ENCODE results near the gene GRIP2. TPM values are rescaled to one million over a fixed set of nuclear protein-coding genes. Genes with fewer than 3 reads are reported as not detected.
A peak's percentile ranks its signal among the peaks of the same experiment; 100 is the strongest.

GRIP2 gene
- total RNA-seq, 1 donor from 2014 or later, result 3.3 TPM

DNA sequence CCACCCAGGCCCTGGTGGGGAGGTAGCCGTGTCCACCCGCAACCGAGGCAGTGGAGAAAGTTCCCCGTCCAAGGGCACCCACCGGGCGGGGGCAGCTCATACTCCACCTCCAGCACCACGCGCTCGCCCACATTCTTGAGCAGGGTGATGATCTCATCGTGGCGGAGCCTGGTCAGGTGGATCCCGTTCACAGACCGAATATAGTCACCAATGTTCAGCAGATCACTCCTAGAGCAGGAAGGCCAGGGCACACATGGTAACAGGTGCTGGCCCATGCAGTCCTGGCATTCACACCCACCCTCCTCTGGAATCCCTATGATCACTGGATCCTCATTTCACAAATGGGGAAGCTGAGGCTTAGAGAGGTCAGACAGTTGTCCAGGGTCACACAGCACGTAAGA lies 15.8 kb downstream of the GRIP2 start:
- H3K4me3 ChIP-seq (ENCODE audit: insufficient read depth, low read depth, low read length), result no peak overlapping the region
- FAIRE-seq (no peak), DNase-seq (ENCODE audit: low read depth) (no peak)
- H3K27ac Mint-ChIP-seq (ENCODE audit: unreplicated experiment), result peak overlapping the region; percentile 56
- H3K27me3 Mint-ChIP-seq (ENCODE audit: low read depth, unreplicated experiment), result peaks cover 21% of the 10 kb centered on the region
- H3K27me3 ChIP-seq (ENCODE audit: insufficient read depth, low read length), result peaks cover 15% of the 10 kb centered on the region
- peaks cover 14% of the 10 kb centered on the region for H3K4me1 Mint-ChIP-seq (ENCODE audit: low read depth, unreplicated experiment)
- no peaks in the 10 kb centered on the region for H3K9me3 ChIP-seq (ENCODE audit: insufficient read depth, low read depth, low read length)
- H3K4me3 Mint-ChIP-seq (ENCODE audit: unreplicated experiment), result no peak overlapping the region
- H2AFZ ChIP-seq (ENCODE audit: low read depth, low read length), result no peak overlapping the region
- no peaks in the 10 kb centered on the region for H3K9me3 Mint-ChIP-seq (ENCODE audit: unreplicated experiment)
- no peaks in the 10 kb centered on the region for H3K79me2 ChIP-seq (ENCODE audit: insufficient read depth, low read length)
- H3K4me2 ChIP-seq (ENCODE audit: low read length), result no peak overlapping the region
- H3K27ac ChIP-seq (ENCODE audit: low read depth, low read length), result no peak overlapping the region
- TF ChIP-seq, protein P1, sequence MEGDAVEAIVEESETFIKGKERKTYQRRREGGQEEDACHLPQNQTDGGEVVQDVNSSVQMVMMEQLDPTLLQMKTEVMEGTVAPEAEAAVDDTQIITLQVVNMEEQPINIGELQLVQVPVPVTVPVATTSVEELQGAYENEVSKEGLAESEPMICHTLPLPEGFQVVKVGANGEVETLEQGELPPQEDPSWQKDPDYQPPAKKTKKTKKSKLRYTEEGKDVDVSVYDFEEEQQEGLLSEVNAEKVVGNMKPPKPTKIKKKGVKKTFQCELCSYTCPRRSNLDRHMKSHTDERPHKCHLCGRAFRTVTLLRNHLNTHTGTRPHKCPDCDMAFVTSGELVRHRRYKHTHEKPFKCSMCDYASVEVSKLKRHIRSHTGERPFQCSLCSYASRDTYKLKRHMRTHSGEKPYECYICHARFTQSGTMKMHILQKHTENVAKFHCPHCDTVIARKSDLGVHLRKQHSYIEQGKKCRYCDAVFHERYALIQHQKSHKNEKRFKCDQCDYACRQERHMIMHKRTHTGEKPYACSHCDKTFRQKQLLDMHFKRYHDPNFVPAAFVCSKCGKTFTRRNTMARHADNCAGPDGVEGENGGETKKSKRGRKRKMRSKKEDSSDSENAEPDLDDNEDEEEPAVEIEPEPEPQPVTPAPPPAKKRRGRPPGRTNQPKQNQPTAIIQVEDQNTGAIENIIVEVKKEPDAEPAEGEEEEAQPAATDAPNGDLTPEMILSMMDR (IDR thresholded peaks at IDR 0.05; ENCODE audit: insufficient read depth, low read depth, low read length), result no peak
- TF ChIP-seq EZH2 (IDR thresholded peaks at IDR 0.05; ENCODE audit: insufficient read depth, low read length), result no peak
- peaks cover 2% of the 10 kb centered on the region for H3K36me3 Mint-ChIP-seq (ENCODE audit: low read depth, unreplicated experiment)
- H4K20me1 ChIP-seq (ENCODE audit: insufficient read depth, low read length), result no peaks in the 10 kb centered on the region
- no peak overlapping the region for H3K9ac ChIP-seq (ENCODE audit: low read length)
- H3K4me1 ChIP-seq (ENCODE audit: insufficient read depth, low read length), result no peaks in the 10 kb centered on the region
- no peaks in the 10 kb centered on the region for H3K36me3 ChIP-seq (ENCODE audit: insufficient read depth, low read length)

DNA sequence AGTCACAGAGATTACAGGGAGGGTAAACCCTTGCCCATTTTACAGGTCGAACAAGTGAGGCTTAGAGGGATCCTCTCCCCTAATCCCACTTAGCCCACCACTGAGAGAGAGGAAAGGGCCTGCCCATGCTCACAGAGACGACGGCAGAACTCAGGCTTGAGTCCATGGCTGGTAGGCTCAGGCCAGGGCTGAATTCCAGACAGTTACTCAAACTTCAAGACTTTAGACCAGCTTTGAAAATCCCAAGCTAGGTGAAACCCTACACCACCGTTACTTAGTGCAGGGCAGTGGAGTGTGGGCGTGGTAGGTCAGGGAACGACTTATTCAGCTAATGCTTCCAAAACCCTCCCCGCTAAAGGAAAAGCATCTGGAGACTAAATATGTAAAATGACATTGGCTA lies 16.4 kb downstream of the GRIP2 start:
- Histone ChIP-seq H3K4me2 (ENCODE audit: low read length) (no peak overlapping the region), H3K79me2 (ENCODE audit: insufficient read depth, low read length) (no peaks in the 10 kb centered on the region), H3K4me3 (ENCODE audit: insufficient read depth, low read depth, low read length) (no peak overlapping the region), H2AFZ (ENCODE audit: low read depth, low read length) (no peak overlapping the region), H3K4me1 (ENCODE audit: insufficient read depth, low read length) (no peaks in the 10 kb centered on the region), H3K36me3 (ENCODE audit: insufficient read depth, low read length) (no peaks in the 10 kb centered on the region), H3K9ac (ENCODE audit: low read length) (no peak overlapping the region), H3K9me3 (ENCODE audit: insufficient read depth, low read depth, low read length) (no peaks in the 10 kb centered on the region), H4K20me1 (ENCODE audit: insufficient read depth, low read length) (no peaks in the 10 kb centered on the region), H3K27ac (ENCODE audit: low read depth, low read length) (no peak overlapping the region), H3K27me3 (ENCODE audit: insufficient read depth, low read length) (peaks cover 19% of the 10 kb centered on the region)
- H3K9me3 Mint-ChIP-seq (ENCODE audit: unreplicated experiment), result no peaks in the 10 kb centered on the region
- H3K27ac Mint-ChIP-seq (ENCODE audit: unreplicated experiment), result peak overlapping the region; percentile 75
- H3K36me3 Mint-ChIP-seq (ENCODE audit: low read depth, unreplicated experiment), result peaks cover 2% of the 10 kb centered on the region
- H3K27me3 Mint-ChIP-seq (ENCODE audit: low read depth, unreplicated experiment), result peaks cover 26% of the 10 kb centered on the region
- H3K4me1 Mint-ChIP-seq (ENCODE audit: low read depth, unreplicated experiment), result peaks cover 14% of the 10 kb centered on the region
- no peak for TF ChIP-seq EZH2 (IDR thresholded peaks at IDR 0.05; ENCODE audit: insufficient read depth, low read length)
- TF ChIP-seq, protein P1 (IDR thresholded peaks at IDR 0.05; ENCODE audit: insufficient read depth, low read depth, low read length), result no peak
- no peak for DNase-seq (ENCODE audit: low read depth)
- H3K4me3 Mint-ChIP-seq (ENCODE audit: unreplicated experiment), result no peak overlapping the region
- no peak for FAIRE-seq

DNA sequence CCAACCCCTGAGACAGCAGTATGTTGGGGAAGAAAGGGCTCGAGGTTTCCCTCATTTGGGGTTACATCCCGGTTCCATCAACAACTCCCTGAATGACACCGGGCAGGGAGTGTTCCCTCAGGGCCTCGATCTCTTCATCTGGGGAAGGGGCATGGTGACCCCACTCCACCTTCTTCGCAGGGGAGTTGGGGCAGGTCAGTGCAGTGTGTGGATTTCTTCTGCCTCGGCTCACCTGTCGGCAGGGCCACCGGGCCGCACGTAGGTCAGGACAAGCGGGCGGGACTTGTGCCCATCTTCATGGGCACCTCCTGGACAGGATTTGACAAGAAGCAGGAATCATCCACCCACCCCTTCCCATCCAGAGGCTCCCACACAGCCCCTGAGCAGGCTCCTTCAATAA lies 17.4 kb downstream of the GRIP2 start:
- Histone ChIP-seq H3K4me2 (ENCODE audit: low read length) (no peak overlapping the region), H3K27me3 (ENCODE audit: insufficient read depth, low read length) (peaks cover 23% of the 10 kb centered on the region), H3K9me3 (ENCODE audit: insufficient read depth, low read depth, low read length) (no peaks in the 10 kb centered on the region), H3K36me3 (ENCODE audit: insufficient read depth, low read length) (no peaks in the 10 kb centered on the region), H3K9ac (ENCODE audit: low read length) (no peak overlapping the region), H2AFZ (ENCODE audit: low read depth, low read length) (no peak overlapping the region), H3K4me3 (ENCODE audit: insufficient read depth, low read depth, low read length) (no peak overlapping the region), H3K27ac (ENCODE audit: low read depth, low read length) (no peak overlapping the region), H3K79me2 (ENCODE audit: insufficient read depth, low read length) (no peaks in the 10 kb centered on the region), H4K20me1 (ENCODE audit: insufficient read depth, low read length) (no peaks in the 10 kb centered on the region), H3K4me1 (ENCODE audit: insufficient read depth, low read length) (no peaks in the 10 kb centered on the region)
- H3K4me1 Mint-ChIP-seq (ENCODE audit: low read depth, unreplicated experiment), result peaks cover 14% of the 10 kb centered on the region
- no peak for DNase-seq (ENCODE audit: low read depth)
- peaks cover 30% of the 10 kb centered on the region for H3K27me3 Mint-ChIP-seq (ENCODE audit: low read depth, unreplicated experiment)
- peaks cover 2% of the 10 kb centered on the region for H3K36me3 Mint-ChIP-seq (ENCODE audit: low read depth, unreplicated experiment)
- no peak overlapping the region for H3K27ac Mint-ChIP-seq (ENCODE audit: unreplicated experiment)
- no peaks in the 10 kb centered on the region for H3K9me3 Mint-ChIP-seq (ENCODE audit: unreplicated experiment)
- FAIRE-seq, result no peak
- H3K4me3 Mint-ChIP-seq (ENCODE audit: unreplicated experiment), result no peak overlapping the region
- TF ChIP-seq, protein P1 (IDR thresholded peaks at IDR 0.05; ENCODE audit: insufficient read depth, low read depth, low read length), result no peak
- TF ChIP-seq EZH2 (IDR thresholded peaks at IDR 0.05; ENCODE audit: insufficient read depth, low read length), result no peak

All from astrocyte (in vitro differentiated cells and primary cell).